HG03159 (cell line): ENCODE data around the gene TBX10.
"Not testable (repeated sequence)": the region's sequence is repeated elsewhere in the genome, so short reads cannot be mapped to it uniquely, and the experiment has no call there.

Experiments
- ATAC-seq: cut with Tn5 transposase; IDR thresholded peaks from one replicate; pipeline ENCODE4 v1.9.1; 2021; ENCODE audit warnings: mild to moderate bottlenecking, moderate library complexity; ENCODE audit not compliant: unreplicated experiment

The TBX10 gene

GRCh38 chr11:67664696-67665540 lies 25.4 kb upstream of the TBX10 start:
- ATAC-seq = no peak

- ATAC-seq = no peak
Measured at GRCh38 chr11:67664213-67664585, 24.6 kb upstream of the TBX10 start.

- ATAC-seq = no peak
Measured at GRCh38 chr11:67663532-67664212, 24.1 kb upstream of the TBX10 start.

GRCh38 chr11:67662835-67663531 lies 23.4 kb upstream of the TBX10 start:
- no peak for ATAC-seq

- ATAC-seq = no peak
Measured at GRCh38 chr11:67662142-67662834, 22.7 kb upstream of the TBX10 start.

GRCh38 chr11:67660752-67661151 lies 21.2 kb upstream of the TBX10 start:
- not testable (repeated sequence) for ATAC-seq

GRCh38 chr11:67659651-67660165 lies 20.1 kb upstream of the TBX10 start:
- not testable (repeated sequence) for ATAC-seq

GRCh38 chr11:67657300-67657699 lies 17.7 kb upstream of the TBX10 start:
- no peak for ATAC-seq

- no peak for ATAC-seq
Measured at GRCh38 chr11:67656278-67656922, 16.8 kb upstream of the TBX10 start.

GRCh38 chr11:67654225-67654624 lies 14.7 kb upstream of the TBX10 start:
- ATAC-seq = no peak

- no peak for ATAC-seq
Measured at GRCh38 chr11:67652965-67653845, 13.6 kb upstream of the TBX10 start.

GRCh38 chr11:67651976-67652781 lies 12.6 kb upstream of the TBX10 start:
- no peak for ATAC-seq

GRCh38 chr11:67649634-67650510 lies 10.3 kb upstream of the TBX10 start:
- ATAC-seq = no peak

- no peak for ATAC-seq
Measured at GRCh38 chr11:67648796-67649613, 9.4 kb upstream of the TBX10 start.

- peak; percentile 67 for ATAC-seq
Measured at GRCh38 chr11:67648140-67648795, 8.7 kb upstream of the TBX10 start.

GRCh38 chr11:67647471-67647870 lies 7.9 kb upstream of the TBX10 start:
- no peak for ATAC-seq
